Kidney (tissue), 14 donors: Measurements from ENCODE around the gene BRD1. TPM values are rescaled to one million over a fixed set of nuclear protein-coding genes. Genes with fewer than 3 reads are reported as not detected.

Experiments used
- DNase-seq, 5 donors: peaks; one replicate each; pipeline ENCODE4 v3.0.0-alpha.2; 2013 to 2020
- FAIRE-seq: peaks from 2 replicates; lab custom pipeline; 2012; peaks lifted over from hg19 to GRCh38; lab: Jason Lieb, UNC
- H3K27ac ChIP-seq, 2 donors: one replicate each; pipeline ENCODE4 v1.7.0; 2013; ENCODE audit warnings: low read depth in 2 of 2, low read length in 2 of 2, inconsistent platforms in 1 of 2
- H3K27me3 ChIP-seq: one replicate; pipeline ENCODE4 v1.7.1; 2013; ENCODE audit warnings: low read length, inconsistent platforms; ENCODE audit not compliant: control insufficient read depth, insufficient read depth
- H3K36me3 ChIP-seq, 3 donors: one replicate each; pipeline versions ENCODE4 v1.7.0 to v1.7.1; 2013; ENCODE audit warnings: low read length in 3 of 3, control low read depth in 1 of 3, inconsistent platforms in 1 of 3; ENCODE audit not compliant: insufficient read depth in 3 of 3, control insufficient read depth in 2 of 3
- H3K4me1 ChIP-seq, 3 donors: one replicate each; pipeline versions ENCODE4 v1.7.0 to v1.7.1; 2013; ENCODE audit warnings: low read length in 3 of 3, inconsistent platforms in 1 of 3, low read depth in 1 of 3; ENCODE audit not compliant: control insufficient read depth in 2 of 3, insufficient read depth in 2 of 3
- H3K4me3 ChIP-seq, 3 donors: one replicate each; pipeline versions ENCODE4 v1.7.0 to v1.8.1; 2013; ENCODE audit warnings: low read length in 3 of 3, control low read depth in 1 of 3, inconsistent platforms in 1 of 3
- H3K9ac ChIP-seq, 3 donors: one replicate each; pipeline versions ENCODE4 v1.7.0 to v1.7.1; 2013; ENCODE audit warnings: low read length in 3 of 3, control low read depth in 1 of 3, inconsistent platforms in 1 of 3
- H3K9me3 ChIP-seq, 3 donors: one replicate each; pipeline versions ENCODE4 v1.7.0 to v1.7.1; 2013; ENCODE audit warnings: low read length in 3 of 3, control low read depth in 1 of 3, inconsistent platforms in 1 of 3; ENCODE audit not compliant: control insufficient read depth in 2 of 3, insufficient read depth in 1 of 3
- intact Hi-C: fragments of 100-400 bp; cut with DNase I; formaldehyde crosslinking; loops from one replicate; pipeline ENCODE4 v1.11.1; 2022
- polyA plus RNA-seq: library from polyadenylated mRNA; stranded (reverse); fragments of 350-450 nt; fragmentation: Illumina TruSeq; extraction: RNeasy Lipid Tissue Mini Kit (QIAGEN cat#74804); gene quantifications from one replicate; pipeline ENCODE4 v1.2.3, GENCODE V29; 2014; ENCODE audit warnings: low read depth, low replicate concordance; ENCODE audit not compliant: insufficient read depth
- total RNA-seq: library from RNA; stranded (reverse); fragmentation: NEBNext Ultra II Directional; extraction: Animal tissue kit (Norgen Biotek cat#: 25700); gene quantifications from one replicate; pipeline ENCODE4 v1.2.1, GENCODE V29; 2021
- TF ChIP-seq, protein P1 (sequence below): IDR thresholded peaks from 3 replicates; pipeline ENCODE4 v1.5.1; 2012; ENCODE audit warnings: mild to moderate bottlenecking, moderate library complexity, borderline replicate concordance; ENCODE audit not compliant: insufficient read depth; ENCODE audit errors: extremely low read depth
- donor health status: control.
- donor health status: control.
- donor health status: control.
- donor health status: control.
- donor health status: control.
- donor health status: DM: yes; HTN: yes; CAD: no.
- donor health status: Normal renal cell carcinoma (clear cell type).

The BRD1 gene
- total and polyA plus RNA-seq, 2 donors from 2014 or later, result 8.1 to 40.5 TPM

DNA sequence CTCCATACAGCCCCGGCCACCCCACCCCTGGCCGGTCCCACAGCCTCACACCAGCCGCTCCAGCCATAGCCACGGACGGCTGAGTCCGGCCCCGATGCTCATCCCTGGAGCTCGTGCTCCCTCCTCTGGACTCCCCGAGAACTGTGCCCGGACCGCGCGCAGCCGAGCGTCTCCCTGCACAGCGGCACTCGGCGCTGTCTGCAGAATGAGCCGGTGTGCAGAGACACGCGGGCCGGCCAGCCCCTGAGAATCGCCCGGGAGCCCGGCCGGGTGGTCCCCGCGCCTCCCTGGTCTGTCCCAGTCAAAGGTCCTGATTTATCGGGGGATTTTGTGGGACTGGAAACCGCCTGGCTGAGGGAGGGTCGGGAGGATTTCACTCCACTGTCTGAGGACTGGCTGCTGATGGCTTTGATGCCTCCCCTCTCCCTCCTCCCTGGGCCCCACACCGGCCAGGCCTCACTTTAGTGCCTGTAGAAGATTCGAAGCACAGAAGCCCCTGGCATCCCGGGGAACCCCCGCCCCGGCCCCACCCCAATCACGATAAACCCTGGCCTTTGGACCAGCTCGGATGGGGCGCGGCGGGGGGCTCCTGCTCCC is 102.7 kb downstream of the BRD1 start:
- intact Hi-C loops, result no loop called here
- no peak overlapping the region for H3K27ac ChIP-seq

GRCh38 chr22:49724030-49724892 is 103.4 kb downstream of the BRD1 start:
- intact Hi-C loops, result no loop called here
- DNase-seq (no peak), FAIRE-seq (no peak)
- TF ChIP-seq, protein P1, sequence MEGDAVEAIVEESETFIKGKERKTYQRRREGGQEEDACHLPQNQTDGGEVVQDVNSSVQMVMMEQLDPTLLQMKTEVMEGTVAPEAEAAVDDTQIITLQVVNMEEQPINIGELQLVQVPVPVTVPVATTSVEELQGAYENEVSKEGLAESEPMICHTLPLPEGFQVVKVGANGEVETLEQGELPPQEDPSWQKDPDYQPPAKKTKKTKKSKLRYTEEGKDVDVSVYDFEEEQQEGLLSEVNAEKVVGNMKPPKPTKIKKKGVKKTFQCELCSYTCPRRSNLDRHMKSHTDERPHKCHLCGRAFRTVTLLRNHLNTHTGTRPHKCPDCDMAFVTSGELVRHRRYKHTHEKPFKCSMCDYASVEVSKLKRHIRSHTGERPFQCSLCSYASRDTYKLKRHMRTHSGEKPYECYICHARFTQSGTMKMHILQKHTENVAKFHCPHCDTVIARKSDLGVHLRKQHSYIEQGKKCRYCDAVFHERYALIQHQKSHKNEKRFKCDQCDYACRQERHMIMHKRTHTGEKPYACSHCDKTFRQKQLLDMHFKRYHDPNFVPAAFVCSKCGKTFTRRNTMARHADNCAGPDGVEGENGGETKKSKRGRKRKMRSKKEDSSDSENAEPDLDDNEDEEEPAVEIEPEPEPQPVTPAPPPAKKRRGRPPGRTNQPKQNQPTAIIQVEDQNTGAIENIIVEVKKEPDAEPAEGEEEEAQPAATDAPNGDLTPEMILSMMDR, result no peak
- Histone ChIP-seq H3K9ac (no peak overlapping the region), H3K4me1 (no peaks in the 10 kb centered on the region), H3K36me3 (no peaks in the 10 kb centered on the region), H3K27ac (no peak overlapping the region), H3K27me3 (peaks cover 4% of the 10 kb centered on the region), H3K4me3 (no peak overlapping the region), H3K9me3 (no peaks in the 10 kb centered on the region)

More for the DNA sequence above, 102.7 kb downstream of the BRD1 start:
- Histone ChIP-seq H3K36me3 (no peaks in the 10 kb centered on the region), H3K4me3 (no peak overlapping the region), H3K9ac (no peak overlapping the region), H3K9me3 (no peaks in the 10 kb centered on the region), H3K4me1 (no peaks in the 10 kb centered on the region), H3K27me3 (peaks cover 4% of the 10 kb centered on the region)
- FAIRE-seq (no peak), DNase-seq (peak; percentile 76 to 84 (median 76))
- TF ChIP-seq, protein P1, result peak; percentile 50

- DNase-seq, result no peak
- H3K4me1 ChIP-seq, result no peaks in the 10 kb centered on the region
Observed at GRCh38 chr22:49723478-49724029, 104.1 kb downstream of the BRD1 start.

More at GRCh38 chr22:49723478-49724029, 104.1 kb downstream of the BRD1 start:
- no peaks in the 10 kb centered on the region for H3K9me3 ChIP-seq
- no peak overlapping the region for H3K9ac ChIP-seq
- no peaks in the 10 kb centered on the region for H3K36me3 ChIP-seq
- TF ChIP-seq, protein P1, result no peak
- FAIRE-seq, result no peak
- no peak overlapping the region for H3K27ac ChIP-seq
- H3K4me3 ChIP-seq, result no peak overlapping the region
- peaks cover 4% of the 10 kb centered on the region for H3K27me3 ChIP-seq
- intact Hi-C loops, result no loop called here

Other genes starting within 250 kb of the BRD1 start
- 12.9 TPM for gene ZBED4, start 26.0 kb upstream of the BRD1 start, total RNA-seq
- 2.1 TPM for gene ZBED4, start 26.0 kb upstream of the BRD1 start, polyA plus RNA-seq
- gene ALG12, start 90.6 kb upstream of the BRD1 start, total RNA-seq, result 28.4 TPM
- gene ALG12, start 90.6 kb upstream of the BRD1 start, polyA plus RNA-seq, result 27.2 TPM
- gene CRELD2, start 90.8 kb upstream of the BRD1 start, total RNA-seq, result 54.0 TPM
- gene CRELD2, start 90.8 kb upstream of the BRD1 start, polyA plus RNA-seq, result 37.3 TPM
- gene PIM3, start 132.9 kb upstream of the BRD1 start, total RNA-seq, result 107 TPM
- 96.5 TPM for gene PIM3, start 132.9 kb upstream of the BRD1 start, polyA plus RNA-seq
- gene IL17REL, start 184.9 kb upstream of the BRD1 start, total RNA-seq, result 0.16 TPM
- not detected for gene IL17REL, start 184.9 kb upstream of the BRD1 start, polyA plus RNA-seq
- not detected for gene TTLL8, start 230.4 kb upstream of the BRD1 start, total RNA-seq
- not detected for gene TTLL8, start 230.4 kb upstream of the BRD1 start, polyA plus RNA-seq